ENCODE measurements around the gene ETV1.

DNA sequence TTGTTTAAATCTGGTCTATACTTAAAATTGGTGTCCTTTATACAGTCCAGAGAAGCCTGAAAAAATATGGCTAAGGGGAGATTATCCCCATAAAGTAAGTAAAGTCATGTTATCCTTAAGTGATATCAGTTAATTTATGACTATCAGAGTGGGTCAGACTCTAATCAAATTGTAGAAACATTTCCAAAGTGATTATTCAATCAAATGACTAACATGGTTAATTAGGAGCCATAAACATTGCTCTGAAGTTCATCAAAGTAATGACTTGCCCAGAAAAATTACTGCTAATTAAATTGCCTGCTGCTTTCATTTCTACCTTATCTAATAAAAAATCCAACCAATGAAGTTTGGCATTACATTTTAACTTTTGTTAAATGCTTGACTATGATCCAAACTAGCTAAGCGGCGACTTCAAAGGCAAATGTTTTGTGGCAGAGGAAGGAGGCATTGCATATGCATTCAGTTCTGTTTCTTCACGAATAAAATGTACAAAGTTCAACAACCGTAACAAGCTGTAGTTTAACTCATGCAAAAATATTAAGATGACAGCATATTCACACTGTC is 76.7 kb downstream of the ETV1 start:
- TF ChIP-seq, protein P1, sequence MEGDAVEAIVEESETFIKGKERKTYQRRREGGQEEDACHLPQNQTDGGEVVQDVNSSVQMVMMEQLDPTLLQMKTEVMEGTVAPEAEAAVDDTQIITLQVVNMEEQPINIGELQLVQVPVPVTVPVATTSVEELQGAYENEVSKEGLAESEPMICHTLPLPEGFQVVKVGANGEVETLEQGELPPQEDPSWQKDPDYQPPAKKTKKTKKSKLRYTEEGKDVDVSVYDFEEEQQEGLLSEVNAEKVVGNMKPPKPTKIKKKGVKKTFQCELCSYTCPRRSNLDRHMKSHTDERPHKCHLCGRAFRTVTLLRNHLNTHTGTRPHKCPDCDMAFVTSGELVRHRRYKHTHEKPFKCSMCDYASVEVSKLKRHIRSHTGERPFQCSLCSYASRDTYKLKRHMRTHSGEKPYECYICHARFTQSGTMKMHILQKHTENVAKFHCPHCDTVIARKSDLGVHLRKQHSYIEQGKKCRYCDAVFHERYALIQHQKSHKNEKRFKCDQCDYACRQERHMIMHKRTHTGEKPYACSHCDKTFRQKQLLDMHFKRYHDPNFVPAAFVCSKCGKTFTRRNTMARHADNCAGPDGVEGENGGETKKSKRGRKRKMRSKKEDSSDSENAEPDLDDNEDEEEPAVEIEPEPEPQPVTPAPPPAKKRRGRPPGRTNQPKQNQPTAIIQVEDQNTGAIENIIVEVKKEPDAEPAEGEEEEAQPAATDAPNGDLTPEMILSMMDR (conservative IDR thresholded peaks at IDR 0.05), result no peak
- TF ChIP-seq ZFX (IDR thresholded peaks at IDR 0.05), result no peak
